Karpas-422 (cell line): ENCODE measurements around the gene CXCL3. TPM values are rescaled to one million over a fixed set of nuclear protein-coding genes. Genes with fewer than 3 reads are reported as not detected.

Experiments
- DNase-seq: peaks from one replicate; pipeline ENCODE4 v3.0.0-alpha.2; 2015
- H2AFZ ChIP-seq: fragments of 200-600 bp; sonication (generic); 2 replicates; pipeline ENCODE4 v1.6.1; 2014; ENCODE audit warnings: antibody characterized with exemption, low read length, mixed read lengths
- H3K27ac ChIP-seq: fragments of 200-600 bp; sonication (generic); 2 replicates; pipeline ENCODE4 v1.5.1; 2014; ENCODE audit warnings: mild to moderate bottlenecking, low read length, moderate library complexity
- H3K27me3 ChIP-seq: fragments of 200-600 bp; sonication (generic); 2 replicates; pipeline ENCODE4 v1.6.1; 2014; ENCODE audit warnings: low read length, mixed read lengths
- H3K36me3 ChIP-seq: fragments of 200-600 bp; sonication (generic); 2 replicates; pipeline ENCODE4 v1.6.1; 2014; ENCODE audit warnings: low read length, mixed read lengths; ENCODE audit not compliant: insufficient read depth
- H3K4me1 ChIP-seq: fragments of 200-600 bp; sonication (generic); 2 replicates; pipeline ENCODE4 v1.6.1; 2014; ENCODE audit warnings: mild to moderate bottlenecking, low read length, mixed read lengths
- H3K4me2 ChIP-seq: fragments of 200-600 bp; sonication (generic); 2 replicates; pipeline ENCODE4 v1.6.1; 2014; ENCODE audit warnings: low read length, low read depth, mild to moderate bottlenecking; ENCODE audit not compliant: poor library complexity, severe bottlenecking
- H3K4me3 ChIP-seq: fragments of 200-600 bp; sonication (generic); 2 replicates; pipeline ENCODE4 v1.5.1; 2014; ENCODE audit warnings: mild to moderate bottlenecking, antibody characterized with exemption, low read length, mixed read lengths
- H3K79me2 ChIP-seq: fragments of 200-600 bp; sonication (generic); 2 replicates; pipeline ENCODE4 v1.6.1; 2014; ENCODE audit warnings: mild to moderate bottlenecking, low read length, mixed read lengths
- H3K9ac ChIP-seq: fragments of 200-600 bp; sonication (generic); 2 replicates; pipeline ENCODE4 v1.6.0; 2014; ENCODE audit warnings: low read length
- H3K9me2 ChIP-seq: fragments of 200-600 bp; sonication (generic), shearing (Covaris generic); replicated peaks from 2 replicates; pipeline ENCODE4 v1.6.0; 2014; ENCODE audit warnings: mild to moderate bottlenecking, low read length, moderate library complexity; ENCODE audit not compliant: insufficient read depth
- H3K9me3 ChIP-seq: fragments of 300-700, 200-600 bp; sonication (generic); 2 replicates; pipeline ENCODE4 v1.6.1; 2014; ENCODE audit warnings: low read length, mixed read lengths
- H4K20me1 ChIP-seq: fragments of 200-600 bp; sonication (generic); 2 replicates; pipeline ENCODE4 v1.6.1; 2014; ENCODE audit warnings: mild to moderate bottlenecking, antibody characterized with exemption, low read length, low read depth; ENCODE audit not compliant: insufficient read depth
- total RNA-seq: library from RNA; depleted of rRNA; stranded (reverse); fragments of >200 nt; shearing (Covaris generic); gene quantifications from 2 replicates; pipeline ENCODE4 v1.2.3, GENCODE V29; 2014; ENCODE audit warnings: low replicate concordance

CXCL3 gene
- total RNA-seq, 1 experiment from 2014 or later: not detected

- no peak overlapping the region for H3K27ac ChIP-seq
- H2AFZ ChIP-seq: no peak overlapping the region
- H3K79me2 ChIP-seq: no peaks in the 10 kb centered on the region
- H4K20me1 ChIP-seq: no peaks in the 10 kb centered on the region
- H3K4me3 ChIP-seq: no peak overlapping the region
- no peak for DNase-seq
- H3K36me3 ChIP-seq: no peaks in the 10 kb centered on the region
- no peaks in the 10 kb centered on the region for H3K27me3 ChIP-seq
- no peaks in the 10 kb centered on the region for H3K9me2 ChIP-seq
- no peak overlapping the region for H3K4me2 ChIP-seq
- H3K4me1 ChIP-seq: no peaks in the 10 kb centered on the region
- H3K9ac ChIP-seq: no peak overlapping the region
- H3K9me3 ChIP-seq: no peaks in the 10 kb centered on the region
Measured at GRCh38 chr4:74006009-74006476, 32.4 kb downstream of the CXCL3 start.

- H3K4me2 ChIP-seq: no peak overlapping the region
Measured at GRCh38 chr4:74005528-74005927, 33.0 kb downstream of the CXCL3 start.

GRCh38 chr4:74004668-74005067 lies 33.8 kb downstream of the CXCL3 start:
- Histone ChIP-seq H3K79me2 (no peaks in the 10 kb centered on the region), H4K20me1 (no peaks in the 10 kb centered on the region), H3K9ac (no peak overlapping the region), H3K27me3 (no peaks in the 10 kb centered on the region), H3K9me2 (no peaks in the 10 kb centered on the region), H3K36me3 (no peaks in the 10 kb centered on the region), H3K4me3 (no peak overlapping the region), H3K4me1 (no peaks in the 10 kb centered on the region), H2AFZ (no peak overlapping the region; the same call in 1 of the 2 replicates), H3K4me2 (no peak overlapping the region), H3K27ac (no peak overlapping the region), H3K9me3 (no peaks in the 10 kb centered on the region)
- no peak for DNase-seq

More at GRCh38 chr4:74005528-74005927, 33.0 kb downstream of the CXCL3 start:
- no peaks in the 10 kb centered on the region for H3K9me3 ChIP-seq
- no peak overlapping the region for H3K27ac ChIP-seq
- no peaks in the 10 kb centered on the region for H3K9me2 ChIP-seq
- no peak overlapping the region for H3K9ac ChIP-seq
- H3K4me1 ChIP-seq: no peaks in the 10 kb centered on the region
- H2AFZ ChIP-seq: no peak overlapping the region
- no peaks in the 10 kb centered on the region for H3K79me2 ChIP-seq
- H3K36me3 ChIP-seq: no peaks in the 10 kb centered on the region
- no peak overlapping the region for H3K4me3 ChIP-seq
- H3K27me3 ChIP-seq: no peaks in the 10 kb centered on the region
- no peak for DNase-seq
- no peaks in the 10 kb centered on the region for H4K20me1 ChIP-seq

GRCh38 chr4:74000301-74000700 lies 38.2 kb downstream of the CXCL3 start:
- H4K20me1 ChIP-seq: no peaks in the 10 kb centered on the region
- no peaks in the 10 kb centered on the region for H3K9me3 ChIP-seq
- H2AFZ ChIP-seq: no peak overlapping the region
- H3K4me2 ChIP-seq: no peak overlapping the region
- DNase-seq: no peak
- H3K27me3 ChIP-seq: no peaks in the 10 kb centered on the region
- H3K36me3 ChIP-seq: no peaks in the 10 kb centered on the region
- no peaks in the 10 kb centered on the region for H3K9me2 ChIP-seq
- no peak overlapping the region for H3K27ac ChIP-seq
- no peaks in the 10 kb centered on the region for H3K4me1 ChIP-seq
- no peak overlapping the region for H3K4me3 ChIP-seq
- no peaks in the 10 kb centered on the region for H3K79me2 ChIP-seq
- no peak overlapping the region for H3K9ac ChIP-seq

- no peaks in the 10 kb centered on the region for H3K79me2 ChIP-seq
- no peak within 1 kb of the TSS for H3K27ac ChIP-seq
- no peaks in the 10 kb centered on the region for H3K4me1 ChIP-seq
- H3K4me3 ChIP-seq: no peak within 1 kb of the TSS
- H4K20me1 ChIP-seq: no peaks in the 10 kb centered on the region
- H3K9me3 ChIP-seq: no peaks in the 10 kb centered on the region
- H3K9ac ChIP-seq: no peak within 1 kb of the TSS
- H3K4me2 ChIP-seq: no peak within 1 kb of the TSS
- H3K27me3 ChIP-seq: no peaks in the 10 kb centered on the region
- no peak within 1 kb of the TSS for H2AFZ ChIP-seq
- no peaks in the 10 kb centered on the region for H3K36me3 ChIP-seq
- H3K9me2 ChIP-seq: no peaks in the 10 kb centered on the region
- no peak for DNase-seq
Measured at GRCh38 chr4:73998040-73999011, 40.2 kb downstream of the CXCL3 start, which contains the start of gene CXCL5. CXCL5 (minus strand) TSS chr4:73998677; CDS start chr4:73998581, 96 bp downstream.

GRCh38 chr4:73992050-73992449 lies 46.4 kb downstream of the CXCL3 start:
- H3K27ac ChIP-seq: no peak overlapping the region
- H2AFZ ChIP-seq: no peak overlapping the region
- no peaks in the 10 kb centered on the region for H3K9me2 ChIP-seq
- H3K9ac ChIP-seq: no peak overlapping the region
- no peaks in the 10 kb centered on the region for H3K4me1 ChIP-seq
- no peak overlapping the region for H3K4me3 ChIP-seq
- no peaks in the 10 kb centered on the region for H4K20me1 ChIP-seq
- no peaks in the 10 kb centered on the region for H3K79me2 ChIP-seq
- H3K4me2 ChIP-seq: no peak overlapping the region
- no peaks in the 10 kb centered on the region for H3K27me3 ChIP-seq
- no peaks in the 10 kb centered on the region for H3K36me3 ChIP-seq
- DNase-seq: no peak
- no peaks in the 10 kb centered on the region for H3K9me3 ChIP-seq

- Histone ChIP-seq H3K9me2 (no peaks in the 10 kb centered on the region), H3K9me3 (no peaks in the 10 kb centered on the region), H3K79me2 (no peaks in the 10 kb centered on the region), H3K4me2 (no peak overlapping the region), H3K9ac (no peak overlapping the region), H3K36me3 (no peaks in the 10 kb centered on the region), H2AFZ (no peak overlapping the region), H3K4me3 (no peak overlapping the region), H3K4me1 (no peaks in the 10 kb centered on the region), H3K27me3 (no peaks in the 10 kb centered on the region), H3K27ac (no peak overlapping the region), H4K20me1 (no peaks in the 10 kb centered on the region)
- no peak for DNase-seq
Measured at GRCh38 chr4:73991742-73992000, 46.8 kb downstream of the CXCL3 start.

GRCh38 chr4:73990988-73991741 lies 47.3 kb downstream of the CXCL3 start:
- no peak overlapping the region for H3K27ac ChIP-seq
- no peaks in the 10 kb centered on the region for H3K79me2 ChIP-seq
- H3K9ac ChIP-seq: no peak overlapping the region
- no peak overlapping the region for H3K4me3 ChIP-seq
- no peak overlapping the region for H2AFZ ChIP-seq
- no peak overlapping the region for H3K4me2 ChIP-seq
- no peaks in the 10 kb centered on the region for H4K20me1 ChIP-seq
- no peaks in the 10 kb centered on the region for H3K4me1 ChIP-seq
- H3K9me3 ChIP-seq: no peaks in the 10 kb centered on the region
- H3K9me2 ChIP-seq: no peaks in the 10 kb centered on the region
- no peaks in the 10 kb centered on the region for H3K27me3 ChIP-seq
- H3K36me3 ChIP-seq: no peaks in the 10 kb centered on the region
- no peak for DNase-seq
